ENCODE results near the gene APC2.
"Not testable (repeated sequence)": the region's sequence is repeated elsewhere in the genome, so short reads cannot be mapped to it uniquely, and the experiment has no call there.

The APC2 gene

DNA sequence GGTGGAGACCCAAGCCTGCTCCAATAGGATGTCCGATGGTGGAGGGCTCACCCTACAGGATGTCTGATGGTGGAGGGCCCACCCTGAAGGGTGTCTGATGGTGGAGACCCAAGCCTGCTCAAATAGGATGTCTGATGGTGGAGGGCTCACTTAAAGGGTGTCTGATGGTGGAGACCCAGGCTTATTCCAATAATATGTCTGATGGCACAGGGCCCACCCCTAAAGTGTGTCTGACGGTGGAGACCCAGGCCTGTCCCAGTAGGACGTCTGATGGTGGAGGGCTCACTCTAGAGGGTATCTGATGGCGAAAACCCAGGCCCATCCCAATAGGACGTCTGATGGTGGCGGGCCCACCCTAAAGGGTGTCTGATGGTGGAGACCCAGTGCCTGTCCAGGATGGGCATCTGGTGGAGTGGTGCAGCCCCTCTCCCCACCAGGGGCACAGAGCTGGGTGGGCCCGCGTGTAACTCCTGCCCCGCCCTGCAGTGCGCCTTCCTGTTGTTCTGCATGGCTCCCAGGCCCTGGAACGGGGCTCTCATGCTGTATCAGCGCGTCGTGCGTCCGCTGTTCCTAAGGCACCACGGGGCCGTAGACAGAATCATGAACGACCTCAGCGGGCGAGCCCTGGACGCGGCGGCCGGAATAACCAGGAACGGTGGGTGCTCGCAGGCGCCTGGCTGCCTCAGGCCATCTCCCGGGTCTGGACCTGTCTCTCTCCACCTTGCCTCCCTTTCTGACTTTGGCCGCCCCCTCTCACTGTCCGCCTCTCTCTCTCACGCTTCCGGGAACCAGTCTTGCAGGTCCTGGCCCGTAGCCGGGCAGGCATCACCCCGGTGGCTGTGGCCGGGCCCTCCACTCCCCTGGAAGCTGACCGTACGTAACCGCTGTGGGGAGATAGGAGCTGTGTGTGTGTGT lies 46.1 kb downstream of the APC2 start:
- DNase-seq (ENCODE audit: low read depth, low spot score) = no peak

DNA sequence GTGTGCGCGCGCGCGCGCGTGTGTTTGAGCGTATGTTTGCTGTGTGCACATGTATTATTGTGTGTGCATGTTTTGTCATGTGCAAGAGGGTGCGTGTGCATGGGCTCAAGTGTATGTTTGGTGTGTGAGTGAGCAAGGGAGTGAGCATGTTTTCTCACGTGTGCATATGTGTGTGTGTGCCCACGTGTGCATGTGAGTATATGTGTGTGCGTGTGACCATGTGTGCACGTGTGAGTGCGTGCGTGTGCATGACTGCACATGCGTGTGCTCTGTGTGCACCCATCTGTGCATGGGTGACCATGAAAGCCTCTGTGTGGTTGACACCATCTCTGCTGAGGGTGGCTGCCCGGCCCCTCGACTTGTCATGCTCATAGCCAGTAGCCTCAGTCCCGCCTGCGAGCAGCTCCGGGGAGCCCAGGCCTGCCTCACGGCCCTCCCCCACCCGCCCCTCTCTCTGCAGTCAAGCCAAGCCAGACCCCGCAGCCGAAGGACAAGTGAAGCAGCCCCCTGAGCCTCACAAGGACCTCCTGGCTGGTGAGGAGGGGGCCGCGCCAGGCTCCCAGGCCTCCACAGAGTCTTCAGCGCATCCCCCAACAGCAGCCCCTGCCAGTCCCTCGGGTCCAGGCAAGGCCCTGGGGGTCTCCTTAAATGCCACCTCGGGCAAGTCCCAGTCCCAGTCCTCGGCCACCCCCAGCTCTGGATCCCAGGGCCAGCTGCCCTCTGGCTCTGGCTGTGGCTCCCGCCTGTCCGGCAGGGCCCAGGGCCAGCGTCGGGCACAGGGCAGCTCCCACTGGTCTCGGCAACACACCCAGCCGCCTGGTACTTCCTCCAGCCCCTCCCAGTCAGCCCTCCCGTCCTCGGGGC lies 47.0 kb downstream of the APC2 start:
- no peak for DNase-seq (ENCODE audit: low read depth, low spot score)

DNA sequence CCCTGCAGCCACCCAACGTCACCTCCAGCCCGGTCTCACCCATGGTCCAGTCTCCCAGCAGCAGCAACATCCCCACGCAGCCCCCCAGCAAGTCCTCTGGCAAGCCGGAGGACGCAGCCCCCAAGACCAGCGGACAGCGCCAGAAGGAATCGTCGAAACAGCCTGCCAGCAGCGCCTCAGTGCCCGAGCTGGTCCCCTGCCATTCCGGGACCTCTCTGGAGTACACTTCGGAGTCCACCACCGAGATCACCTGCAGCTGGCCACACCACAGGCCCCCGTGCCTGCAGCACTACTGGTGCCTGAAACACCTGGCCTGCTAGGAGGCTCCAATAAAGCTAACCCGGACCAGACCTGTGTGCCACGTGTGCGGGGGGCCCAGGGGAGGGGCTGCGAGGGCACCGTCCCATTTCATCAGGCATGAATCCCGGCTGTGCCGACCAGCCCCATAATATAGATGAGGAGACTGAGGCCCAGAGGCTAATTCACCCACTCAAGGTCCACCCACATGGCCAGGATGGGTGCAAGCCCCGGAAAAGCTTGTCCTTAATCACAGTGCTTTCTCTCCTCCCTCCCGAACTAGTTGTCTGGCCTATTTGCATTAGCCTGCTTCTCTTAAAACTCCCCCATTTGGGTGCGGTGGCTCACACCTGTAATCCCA lies 47.8 kb downstream of the APC2 start:
- no peak for DNase-seq (ENCODE audit: low read depth, low spot score)

DNA sequence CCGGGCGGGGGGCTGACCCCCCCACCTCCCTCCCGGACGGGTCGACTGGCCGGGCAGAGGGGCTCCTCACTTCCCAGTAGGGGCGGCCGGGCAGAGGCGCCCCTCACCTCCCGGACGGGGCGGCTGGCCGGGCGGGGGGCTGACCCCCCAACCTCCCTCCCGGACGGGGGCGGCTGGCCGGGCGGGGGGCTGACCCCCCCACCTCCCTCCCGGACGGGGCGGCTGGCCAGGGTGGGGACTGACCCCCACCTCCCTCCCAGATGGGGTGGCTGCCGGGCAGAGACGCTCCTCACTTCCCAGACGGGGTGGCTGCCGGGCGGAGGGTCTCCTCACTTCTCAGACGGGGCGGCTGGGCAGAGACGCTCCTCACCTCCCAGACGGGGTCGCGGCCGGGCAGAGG lies 49.3 kb downstream of the APC2 start:
- DNase-seq (ENCODE audit: low read depth, low spot score) = not testable (repeated sequence)

DNA sequence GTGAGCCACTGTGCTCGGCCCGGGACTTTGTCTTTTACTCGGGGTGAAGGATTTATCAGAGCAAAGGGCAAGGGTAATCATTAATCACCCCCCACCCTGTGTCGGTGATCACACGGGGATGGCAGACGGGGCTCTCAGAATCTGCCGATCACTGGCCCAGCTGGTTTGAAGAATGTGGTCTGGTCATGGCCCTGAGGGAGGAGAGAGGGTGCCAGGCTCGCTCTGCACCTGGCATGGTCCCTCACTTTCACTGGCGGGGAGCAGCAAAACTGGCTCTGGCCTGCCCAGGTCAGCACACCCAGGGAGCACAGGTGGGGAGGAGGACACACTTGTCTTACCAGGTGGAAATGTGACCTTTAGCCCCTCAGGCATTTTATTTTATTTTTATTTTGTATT lies 51.3 kb downstream of the APC2 start:
- no peak for DNase-seq (ENCODE audit: low read depth, low spot score)

DNA sequence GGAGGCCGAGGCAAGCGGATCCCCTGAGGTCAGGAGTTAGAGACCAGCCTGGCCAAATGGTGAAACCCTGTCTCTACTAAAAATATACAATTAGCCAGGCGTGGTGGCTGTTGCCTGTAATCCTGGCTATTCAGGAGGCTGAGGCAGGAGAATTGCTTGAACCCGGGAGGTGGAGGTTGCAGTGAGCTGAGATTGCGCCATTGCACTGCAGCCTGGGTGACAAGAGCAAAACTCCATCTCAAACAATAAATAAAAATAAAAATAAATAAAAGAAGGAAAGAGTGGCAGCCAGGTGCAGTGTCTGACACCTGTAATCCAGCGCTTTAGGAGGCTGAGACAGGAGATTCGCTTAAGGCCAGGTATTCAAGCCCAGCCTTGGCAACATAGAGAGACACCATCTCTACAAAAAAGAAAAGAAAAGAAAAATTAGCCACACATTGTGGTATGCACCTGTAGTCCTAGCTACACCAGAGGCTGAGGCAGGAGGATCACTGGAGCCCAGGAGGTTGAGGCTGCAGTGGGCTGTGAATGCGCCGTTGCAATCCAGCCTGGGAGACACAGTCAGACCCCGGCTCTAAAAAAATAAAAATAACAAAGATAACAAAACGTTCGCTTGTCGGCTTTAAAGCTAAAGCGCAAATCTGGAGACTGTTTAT lies 52.6 kb downstream of the APC2 start:
- no peak for DNase-seq (ENCODE audit: low read depth, low spot score)

DNA sequence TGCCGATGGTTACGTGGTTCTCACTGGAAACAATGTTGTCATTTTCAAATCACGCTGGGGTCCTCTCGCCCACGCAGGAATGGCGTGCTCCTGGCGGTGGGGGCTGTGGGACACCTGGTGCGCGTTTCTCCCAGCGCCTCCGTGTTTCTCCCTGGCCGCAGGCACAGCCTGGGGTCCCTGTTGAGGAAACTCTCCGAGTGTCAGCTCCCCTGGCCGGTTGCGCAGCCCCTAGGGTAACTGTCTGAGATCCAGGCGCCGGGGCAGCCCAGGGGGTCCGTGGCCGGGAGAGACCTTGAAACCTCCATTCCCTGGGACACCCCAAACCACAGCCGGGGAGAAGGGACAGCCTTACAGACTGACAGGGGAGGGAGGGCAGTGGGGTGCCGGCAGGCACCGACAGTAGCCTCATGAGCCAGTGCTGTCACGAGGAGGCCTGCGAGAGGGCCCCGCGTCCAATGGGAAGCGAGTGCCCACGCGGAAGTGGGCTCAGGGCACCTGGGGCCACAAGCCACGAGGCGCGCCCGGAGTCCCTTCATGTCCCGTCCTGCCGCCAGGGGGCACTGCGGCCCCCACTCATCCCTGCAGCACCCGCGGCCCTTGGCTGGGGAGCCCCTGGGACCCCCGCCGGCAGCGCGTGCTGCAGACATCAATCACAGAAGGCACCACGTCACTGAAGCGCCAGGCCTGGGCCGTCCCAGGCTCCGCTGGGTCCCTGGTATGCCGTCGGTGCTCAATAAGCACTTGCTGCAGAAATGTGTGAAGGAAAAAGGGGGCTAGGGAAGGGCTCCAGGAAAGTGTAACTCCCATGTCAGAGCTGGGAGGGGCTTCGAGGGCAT lies 53.4 kb downstream of the APC2 start:
- DNase-seq (ENCODE audit: low read depth, low spot score) = peak; percentile 34

DNA sequence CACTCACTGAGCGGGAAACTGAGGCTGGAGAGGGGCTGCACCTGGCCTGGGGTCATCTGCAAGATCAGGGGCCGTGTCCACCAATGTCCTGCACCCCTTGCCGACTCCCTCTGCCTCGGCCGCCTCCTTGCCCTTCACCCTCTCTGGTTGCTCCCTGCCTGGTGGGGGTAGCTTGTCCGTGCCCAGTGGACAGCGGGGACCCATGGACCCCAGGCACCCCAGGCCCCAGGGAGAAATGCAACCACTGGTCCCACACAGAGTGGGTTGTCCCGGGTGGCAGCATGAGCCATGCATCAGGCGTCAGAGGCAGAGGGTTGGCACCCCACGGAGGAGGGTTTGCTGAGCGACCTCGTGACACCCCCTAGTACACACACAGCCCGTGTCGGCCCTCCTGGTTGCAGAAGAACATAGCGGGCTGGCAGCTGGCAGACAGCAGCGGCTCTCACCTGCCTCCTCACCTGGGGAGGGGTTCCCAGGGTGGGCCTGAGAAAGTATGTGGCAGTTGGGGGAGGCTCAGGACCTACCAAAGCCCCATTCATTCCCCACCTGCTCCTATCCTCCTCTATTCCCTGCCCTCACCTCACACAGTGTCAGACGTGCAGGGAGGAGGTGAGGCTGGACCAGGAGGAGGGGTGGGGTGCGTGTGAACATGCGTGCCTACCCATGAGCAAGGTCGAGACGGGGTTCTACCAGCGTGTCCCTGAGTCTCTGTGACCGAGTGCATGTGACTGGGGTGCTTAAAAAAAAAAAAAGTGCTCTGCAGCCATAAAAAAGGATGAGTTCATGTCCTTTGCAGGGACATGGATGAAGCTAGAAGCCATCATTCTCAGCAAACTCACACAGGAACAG lies 54.2 kb downstream of the APC2 start:
- DNase-seq (ENCODE audit: low read depth, low spot score) = no peak

DNA sequence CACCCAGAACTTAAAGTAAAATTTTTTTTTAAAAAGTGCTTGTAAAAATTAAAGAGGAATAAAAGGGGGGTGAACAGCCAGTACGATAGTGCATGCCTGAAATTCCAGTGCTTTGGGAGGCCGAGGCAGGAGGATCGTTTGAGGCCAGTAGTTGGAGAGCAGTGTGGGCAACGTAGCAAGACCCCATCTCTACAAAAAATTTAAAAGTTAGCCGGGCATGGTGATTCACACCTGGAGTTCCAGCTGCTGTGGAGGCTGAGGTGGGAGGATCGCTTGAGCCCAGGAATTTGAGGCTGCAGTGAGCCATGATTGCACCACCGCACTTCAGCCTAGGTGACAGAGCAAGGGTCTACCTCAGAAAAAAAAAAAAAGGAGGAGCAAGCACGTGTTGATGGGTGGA lies 55.1 kb downstream of the APC2 start:
- DNase-seq (ENCODE audit: low read depth, low spot score) = no peak

DNA sequence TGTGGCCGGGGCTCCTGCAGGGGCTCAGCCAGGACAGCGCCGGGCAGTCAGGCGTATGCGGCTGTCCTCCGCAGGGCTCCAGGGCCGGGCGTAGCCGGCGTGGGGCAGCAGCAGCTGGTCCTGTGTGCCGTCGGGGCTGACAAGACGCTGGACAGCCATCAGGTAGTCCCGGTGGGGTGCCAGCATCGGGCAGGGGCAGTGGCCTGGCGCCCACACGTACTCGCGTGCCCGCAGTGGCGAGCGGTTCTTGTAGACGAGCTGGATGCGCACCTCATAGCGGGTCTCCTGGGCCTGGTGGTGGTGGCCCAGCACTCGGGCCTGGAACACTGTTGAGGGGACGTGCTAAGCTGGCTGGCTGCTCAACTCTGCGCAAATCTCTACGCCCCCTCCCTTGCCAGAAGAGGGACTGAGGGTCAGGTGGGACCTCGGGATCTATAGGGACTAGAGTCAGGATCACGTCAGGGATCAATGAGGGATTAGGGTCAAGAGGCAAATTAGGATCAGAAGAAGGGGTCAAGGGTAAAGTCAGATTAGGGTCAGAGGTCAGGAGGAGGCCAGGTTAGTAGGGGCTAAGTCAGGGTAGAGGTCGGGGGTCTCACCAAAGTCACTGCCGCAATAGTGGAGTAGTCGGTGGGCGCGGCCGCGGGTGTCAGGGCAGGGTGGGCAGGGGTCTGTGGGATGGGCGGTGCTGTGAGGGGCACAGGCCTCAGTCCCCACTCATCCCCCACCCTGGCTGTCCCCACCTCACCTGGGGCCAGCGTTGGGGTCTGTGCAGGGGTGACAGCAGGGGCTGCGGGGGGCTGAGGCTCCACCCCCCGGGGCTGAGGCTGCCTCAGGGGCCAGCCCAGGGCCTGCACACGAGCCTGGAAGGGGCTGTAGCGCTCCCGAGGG lies 56.3 kb downstream of the APC2 start:
- DNase-seq (ENCODE audit: low read depth, low spot score) = no peak

DNA sequence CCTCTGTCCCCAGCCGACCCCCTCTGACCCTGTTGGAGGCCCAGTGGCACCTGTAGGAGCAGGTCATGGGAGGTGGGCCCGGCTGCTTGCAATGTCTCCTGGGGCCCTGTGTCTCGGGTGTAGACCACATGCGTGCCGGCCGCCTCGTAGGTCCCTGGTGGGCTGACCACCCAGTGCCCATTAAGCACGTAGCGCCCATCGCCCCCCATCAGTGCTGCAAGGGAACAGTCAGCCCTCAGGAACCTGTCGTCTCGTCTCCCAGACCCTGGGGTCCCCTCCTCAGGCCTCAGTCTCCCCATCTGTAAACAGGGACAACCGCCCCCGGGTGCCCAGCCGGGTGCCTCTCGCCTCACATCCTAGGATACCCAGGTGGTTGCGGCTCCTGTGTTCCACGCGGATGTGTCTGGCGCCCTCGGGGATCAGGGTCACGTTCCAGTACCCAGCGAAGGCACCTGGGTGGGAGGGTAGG lies 57.3 kb downstream of the APC2 start:
- no peak for DNase-seq (ENCODE audit: low read depth, low spot score)

DNA sequence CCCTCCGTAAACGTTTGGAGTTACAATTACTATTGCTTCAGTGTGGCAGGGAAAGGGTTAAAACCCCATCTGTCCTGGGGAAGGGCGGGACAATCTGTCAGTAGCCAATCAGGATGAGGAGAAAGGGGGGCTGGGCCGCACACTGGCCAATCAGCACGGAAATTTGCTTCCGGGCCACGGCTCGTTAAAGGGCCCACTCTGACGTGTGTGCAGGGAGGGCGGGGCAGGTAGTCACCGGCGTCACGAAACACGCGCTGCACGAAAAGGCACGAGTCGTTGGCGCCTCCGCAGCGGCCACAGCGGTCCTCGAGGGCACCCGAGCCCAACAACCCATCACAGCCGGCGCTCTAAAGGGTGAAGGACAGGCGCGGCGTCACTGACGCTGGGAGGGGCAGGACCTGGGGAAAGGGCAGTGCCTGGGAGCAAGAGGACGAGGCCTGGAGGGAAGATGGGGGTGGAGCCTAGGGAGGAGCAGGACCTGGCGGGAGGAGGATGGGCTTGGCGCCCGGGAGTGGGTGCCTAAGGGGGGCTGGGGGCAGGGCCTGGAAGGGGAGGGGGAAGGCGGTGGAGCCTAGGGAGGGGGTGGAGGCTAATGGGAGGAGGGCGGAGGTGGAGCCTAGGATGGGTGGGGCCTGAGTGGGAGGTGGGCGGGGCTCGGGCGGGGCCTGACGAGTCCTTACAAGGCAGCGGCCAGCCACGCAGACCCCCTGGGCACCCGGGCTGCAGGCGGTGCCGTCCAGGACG lies 58.0 kb downstream of the APC2 start:
- peak; percentile 81 for DNase-seq (ENCODE audit: low read depth, low spot score)

DNA sequence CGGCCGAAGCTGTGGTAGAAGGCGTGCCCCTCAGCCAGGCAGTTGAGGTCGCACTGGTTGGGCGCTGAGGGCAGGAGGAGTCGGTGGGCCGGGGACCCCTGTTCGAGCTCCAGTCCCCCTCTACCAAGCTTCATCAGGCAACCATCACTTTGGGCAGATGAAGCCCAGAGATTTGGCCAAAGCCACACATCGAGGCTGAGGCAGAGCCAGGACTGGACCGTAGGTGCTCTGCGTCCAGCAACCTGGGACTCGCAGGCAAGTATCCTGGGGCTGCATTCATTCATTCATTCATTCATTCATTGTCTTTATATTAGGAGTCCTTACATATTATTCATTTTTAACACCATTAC lies 58.6 kb downstream of the APC2 start:
- DNase-seq (ENCODE audit: low read depth, low spot score) = no peak

DNA sequence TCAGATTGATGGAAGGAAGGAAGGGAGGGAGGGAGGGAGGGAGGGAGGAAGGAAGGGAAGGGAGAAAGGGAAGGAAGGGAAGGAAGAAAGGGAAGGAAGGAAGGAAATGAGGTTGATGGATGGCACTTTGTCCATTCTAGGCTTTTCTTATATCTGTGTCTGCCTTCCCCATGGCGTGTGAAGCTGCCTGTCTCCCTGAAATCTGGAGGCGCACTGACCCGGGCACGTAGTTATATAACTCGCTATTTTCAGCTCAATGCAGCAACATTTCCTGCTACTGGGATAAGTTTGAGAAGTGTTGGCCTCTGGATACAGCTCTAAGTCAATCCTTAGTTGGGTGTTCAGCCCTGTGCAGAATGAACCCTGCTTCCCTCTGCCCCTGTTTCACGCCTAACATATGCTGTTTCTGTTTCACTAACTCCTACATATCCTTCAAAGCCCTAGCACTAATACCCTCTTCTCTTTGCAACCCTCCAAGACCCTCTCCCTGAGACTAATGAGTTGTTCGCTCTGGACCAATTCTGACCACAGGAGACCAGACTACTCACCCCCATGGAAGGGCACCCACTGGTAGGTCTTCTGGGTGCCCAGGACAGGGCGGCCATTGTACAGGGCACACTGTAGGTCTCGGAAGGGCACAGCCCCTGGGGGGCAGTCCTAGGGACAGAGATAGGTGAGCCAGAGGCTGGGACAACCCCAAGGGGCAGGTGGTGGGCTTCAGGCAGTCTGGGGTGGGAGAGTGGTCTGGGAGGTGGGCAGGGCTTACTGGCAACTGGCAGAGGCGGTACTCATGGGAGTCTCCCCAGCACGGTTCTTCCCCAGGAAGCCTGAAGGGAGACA lies 59.9 kb downstream of the APC2 start:
- DNase-seq (ENCODE audit: low read depth, low spot score) = no peak

DNA sequence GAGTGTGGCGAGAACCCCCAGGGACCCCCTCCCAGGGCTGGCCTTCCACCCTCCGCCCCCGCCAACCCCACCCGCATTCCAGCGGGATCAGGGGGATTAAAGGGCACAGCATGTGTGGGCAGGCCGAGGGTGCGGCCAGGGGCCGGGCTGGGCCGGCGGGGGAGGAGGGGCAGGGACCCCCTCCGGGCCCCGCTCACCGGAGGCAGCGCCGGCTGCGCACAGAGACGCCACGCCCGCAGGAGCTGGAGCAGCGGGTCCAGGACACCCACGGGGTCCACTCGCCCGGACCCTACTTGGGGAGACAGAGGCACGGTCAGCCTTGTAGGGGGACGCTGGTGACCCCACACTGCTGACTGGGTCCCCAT lies 60.5 kb downstream of the APC2 start:
- no peak for DNase-seq (ENCODE audit: low read depth, low spot score)

DNA sequence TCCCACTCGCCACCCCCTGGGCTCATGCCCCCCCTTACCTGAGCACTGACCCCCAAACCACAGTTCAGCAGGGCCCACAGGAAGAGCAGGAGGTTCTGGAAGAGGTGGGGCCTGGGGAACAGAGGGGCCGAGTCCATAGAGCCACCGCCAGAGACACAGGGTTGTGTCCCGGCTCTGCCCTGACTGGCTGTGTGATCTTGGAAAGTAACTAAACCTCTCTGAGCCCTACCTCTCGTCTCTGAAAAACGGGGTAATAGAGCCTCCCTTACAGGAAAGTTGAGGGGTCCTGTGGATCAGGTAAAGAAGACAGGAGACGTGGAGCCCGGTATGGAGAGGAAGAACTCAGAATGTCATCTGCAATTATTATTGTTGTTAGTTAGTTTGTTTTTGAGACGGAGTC lies 60.9 kb downstream of the APC2 start:
- DNase-seq (ENCODE audit: low read depth, low spot score) = no peak

All from activated CD4-positive, CD25-positive, alpha-beta regulatory T cell treated with anti-CD3 and anti-CD28 coated beads, Interleukin-2, amount 50 U/mL, for 16 hours (primary cell).